H9 (cell line): ENCODE data around the gene ASPG. TPM values are rescaled to one million over a fixed set of nuclear protein-coding genes. Genes with fewer than 3 reads are reported as not detected.

Source experiments
- DNase-seq: peaks from one replicate; pipeline ENCODE4 v3.0.0-alpha.2; 2017
- H2AFZ ChIP-seq: one replicate; pipeline ENCODE4 v1.6.1; 2013; ENCODE audit warnings: mild to moderate bottlenecking, low read length, control low read depth, moderate library complexity
- H2AK5ac ChIP-seq: 2 replicates; pipeline ENCODE4 v1.6.1; 2013; ENCODE audit warnings: low read length, control low read depth, mixed read lengths; ENCODE audit not compliant: insufficient read length
- H2BK120ac ChIP-seq: one replicate; pipeline ENCODE4 v1.6.1; 2013; ENCODE audit warnings: low read depth, mild to moderate bottlenecking, low read length, control low read depth, inconsistent platforms; ENCODE audit not compliant: poor library complexity, severe bottlenecking
- H2BK12ac ChIP-seq: 2 replicates; pipeline ENCODE4 v1.6.1; 2013; ENCODE audit warnings: low read length, control low read depth, mixed read lengths, low read depth; ENCODE audit not compliant: insufficient read length
- H2BK15ac ChIP-seq: 2 replicates; pipeline ENCODE4 v1.6.1; 2013; ENCODE audit warnings: low read depth, low read length, control low read depth
- H2BK20ac ChIP-seq: one replicate; pipeline ENCODE4 v1.6.1; 2013; ENCODE audit warnings: low read depth, mild to moderate bottlenecking, low read length, control low read depth, inconsistent platforms; ENCODE audit not compliant: poor library complexity, severe bottlenecking
- H2BK5ac ChIP-seq: 2 replicates; pipeline ENCODE4 v1.6.1; 2013; ENCODE audit warnings: low read length, control low read depth, mixed read lengths; ENCODE audit not compliant: insufficient read length
- H3K14ac ChIP-seq: 2 replicates; pipeline ENCODE4 v1.6.1; 2013; ENCODE audit warnings: low read length, control low read depth; ENCODE audit not compliant: insufficient read depth
- H3K18ac ChIP-seq: 2 replicates; pipeline ENCODE4 v1.6.1; 2013; ENCODE audit warnings: low read depth, mild to moderate bottlenecking, mixed read lengths, low read length, control low read depth; ENCODE audit not compliant: insufficient read length
- H3K23ac ChIP-seq: 2 replicates; pipeline ENCODE4 v1.6.1; 2013; ENCODE audit warnings: low read length, control low read depth, mixed read lengths, low read depth; ENCODE audit not compliant: insufficient read length
- H3K23me2 ChIP-seq: 2 replicates; pipeline ENCODE4 v1.6.1; 2013; ENCODE audit warnings: low read depth, mild to moderate bottlenecking, mixed read lengths, low read length, control low read depth; ENCODE audit not compliant: insufficient read length, poor library complexity, severe bottlenecking
- H3K27ac ChIP-seq: 2 replicates; pipeline ENCODE4 v1.5.1; 2013; ENCODE audit warnings: low read length, control low read depth, mixed read lengths, low read depth; ENCODE audit not compliant: insufficient read length
- H3K27me3 ChIP-seq: 2 replicates; pipeline ENCODE4 v1.6.1; 2013; ENCODE audit warnings: low read length, control low read depth, inconsistent platforms; ENCODE audit not compliant: insufficient read depth
- H3K4ac ChIP-seq: 2 replicates; pipeline ENCODE4 v1.6.1; 2013; ENCODE audit warnings: low read depth, mild to moderate bottlenecking, control low read depth, inconsistent platforms, low read length, moderate library complexity
- H3K4me1 ChIP-seq: 2 replicates; pipeline ENCODE4 v1.6.1; 2013; ENCODE audit warnings: low read length, control low read depth, inconsistent platforms; ENCODE audit not compliant: insufficient read depth
- H3K4me2 ChIP-seq: 2 replicates; pipeline ENCODE4 v1.6.1; 2013; ENCODE audit warnings: low read length, control low read depth, mixed read lengths; ENCODE audit not compliant: insufficient read length, insufficient read depth
- H3K56ac ChIP-seq: 2 replicates; pipeline ENCODE4 v1.6.1; 2013; ENCODE audit warnings: low read depth, mild to moderate bottlenecking, mixed read lengths, low read length, control low read depth; ENCODE audit not compliant: insufficient read length
- H3K79me1 ChIP-seq: 2 replicates; pipeline ENCODE4 v1.6.1; 2013; ENCODE audit warnings: low read depth, mild to moderate bottlenecking, moderate library complexity, low read length, control low read depth, inconsistent platforms; ENCODE audit not compliant: insufficient read depth, poor library complexity, severe bottlenecking
- H3K79me2 ChIP-seq: 2 replicates; pipeline ENCODE4 v1.6.1; 2013; ENCODE audit warnings: low read length, control low read depth, inconsistent platforms; ENCODE audit not compliant: insufficient read depth
- H3K9ac ChIP-seq: 2 replicates; pipeline ENCODE4 v1.6.1; 2013; ENCODE audit warnings: low read length, control low read depth, mixed read lengths; ENCODE audit not compliant: insufficient read length; ENCODE audit errors: extremely low read depth
- H3K9me3 ChIP-seq: one replicate; pipeline ENCODE4 v1.6.1; 2013; ENCODE audit warnings: low read depth, low read length, inconsistent platforms; ENCODE audit not compliant: control insufficient read depth
- H3T11ph ChIP-seq: one replicate; pipeline ENCODE4 v1.6.1; 2013; ENCODE audit warnings: mild to moderate bottlenecking, low read length, control low read depth, inconsistent platforms
- H4K20me1 ChIP-seq: one replicate; pipeline ENCODE4 v1.6.1; 2013; ENCODE audit not compliant: control insufficient read depth, insufficient read length, insufficient read depth
- H4K5ac ChIP-seq: 2 replicates; pipeline ENCODE4 v1.6.1; 2013; ENCODE audit warnings: low read depth, mild to moderate bottlenecking, mixed read lengths, low read length, control low read depth; ENCODE audit not compliant: insufficient read length
- H4K8ac ChIP-seq: replicated peaks from 2 replicates; pipeline ENCODE4 v1.6.1; 2013; ENCODE audit warnings: low read length, control low read depth, mixed read lengths, low read depth; ENCODE audit not compliant: insufficient read length
- H4K91ac ChIP-seq: 2 replicates; pipeline ENCODE4 v1.6.1; 2013; ENCODE audit warnings: low read depth, mild to moderate bottlenecking, moderate library complexity, mixed read lengths, low read length, control low read depth; ENCODE audit not compliant: insufficient read length
- H3K27ac Mint-ChIP-seq, 3 experiments: 2 replicates in 2 of 3; 3 replicates in 1 of 3; pipeline ENCODE4 v1.8.0; 2020 to 2021; ENCODE audit warnings: mixed read lengths in 3 of 3, mild to moderate bottlenecking in 1 of 3, moderate library complexity in 1 of 3
- H3K27me3 Mint-ChIP-seq: 2 replicates; pipeline ENCODE4 v1.8.0; 2021; ENCODE audit warnings: low read depth, mild to moderate bottlenecking, moderate library complexity, mixed read lengths
- H3K36me3 Mint-ChIP-seq, 3 experiments: 2 replicates in 2 of 3; 3 replicates in 1 of 3; pipeline ENCODE4 v1.8.0; 2020 to 2021; ENCODE audit warnings: low read depth in 3 of 3, mixed read lengths in 3 of 3; ENCODE audit not compliant: insufficient read depth in 1 of 3
- H3K4me1 Mint-ChIP-seq, 2 experiments: 2 replicates each; pipeline ENCODE4 v1.8.0; 2020; ENCODE audit warnings: mixed read lengths in 2 of 2
- H3K4me3 Mint-ChIP-seq, 2 experiments: 2 replicates in 1 of 2; 3 replicates in 1 of 2; pipeline ENCODE4 v1.8.0; 2020 to 2021; ENCODE audit warnings: mild to moderate bottlenecking in 2 of 2, mixed read lengths in 2 of 2, moderate library complexity in 1 of 2
- H3K9me3 Mint-ChIP-seq, 2 experiments: 2 replicates in 1 of 2; 3 replicates in 1 of 2; pipeline ENCODE4 v1.8.0; 2020; ENCODE audit warnings: mild to moderate bottlenecking in 2 of 2, mixed read lengths in 2 of 2, moderate library complexity in 1 of 2
- WGBS: extraction: QIAGEN DNeasy Blood & Tissue Kit; methylation state at CpG from one replicate; pipeline ENCODE4 v1.1.7; 2013; ENCODE audit warnings: missing lambda C conversion rate, low lambda C conversion rate, mixed read lengths; ENCODE audit not compliant: insufficient read length; ENCODE audit errors: extremely low coverage; 5-methylcytosine and 5-hydroxymethylcytosine counted together
- total RNA-seq: library from RNA; stranded (reverse); gene quantifications from 2 replicates; pipeline ENCODE4 v1.2.1, GENCODE V29; 2021
- TF ChIP-seq, protein P1 (sequence below): fragments of 200-600 bp; sonication (generic); conservative IDR thresholded peaks from 3 replicates; pipeline ENCODE4 v1.8.0; 2021; ENCODE audit warnings: antibody characterized with exemption, mild to moderate bottlenecking

Gene ASPG
- total RNA-seq, 1 experiment from 2014 or later: 0.33 TPM

DNA sequence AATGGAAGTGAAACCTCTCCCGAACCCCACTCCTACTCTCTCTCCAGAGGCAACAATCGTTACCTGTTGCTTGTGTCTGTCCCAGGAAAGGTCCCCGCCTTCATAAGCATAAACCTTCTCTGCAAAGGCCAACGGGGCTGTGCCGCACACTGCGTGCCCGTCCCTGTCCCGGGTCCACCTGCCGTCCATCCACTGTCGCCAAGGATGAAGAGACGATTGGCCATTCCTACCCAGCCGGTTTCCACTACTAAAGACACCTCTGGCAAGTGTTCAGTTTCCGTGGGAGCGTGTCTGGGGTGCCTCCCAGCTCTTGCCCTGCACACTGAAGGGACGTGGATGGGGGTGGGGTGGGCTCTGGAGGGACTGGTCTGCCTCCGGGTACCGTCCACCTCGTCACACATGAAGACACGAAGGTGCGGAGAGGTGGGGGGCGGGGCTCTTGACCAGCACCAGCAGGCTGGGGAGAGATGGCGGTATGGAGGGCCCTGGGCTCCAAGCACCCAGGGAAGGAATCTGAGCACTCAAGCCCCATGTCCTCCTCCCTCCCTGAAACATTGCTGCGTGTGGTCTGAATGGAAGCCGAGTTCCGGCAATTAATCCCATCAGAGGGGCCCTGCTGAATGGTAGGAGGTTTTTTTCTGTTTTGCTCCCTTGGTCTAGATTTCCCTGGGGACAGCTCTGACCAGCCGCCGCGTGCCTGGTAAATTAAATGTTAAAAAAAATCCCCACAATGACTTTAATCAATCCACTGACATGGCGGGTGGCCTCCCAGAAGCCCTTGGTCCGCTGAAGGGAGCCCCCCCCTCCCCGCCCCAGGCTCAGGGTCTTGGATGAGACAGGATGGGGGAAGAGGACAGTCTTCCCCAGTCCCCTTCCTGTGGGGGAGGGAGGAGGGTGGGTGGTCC, 48.8 kb downstream of the ASPG start:
- Histone ChIP-seq H3K9ac (no peak overlapping the region), H3K18ac (no peak overlapping the region), H3T11ph (no peak overlapping the region), H3K56ac (no peak overlapping the region), H3K27ac (no peak overlapping the region), H3K23ac (no peak overlapping the region), H4K5ac (no peak overlapping the region), H3K4ac (no peak overlapping the region), H4K20me1 (peaks cover 2% of the 10 kb centered on the region), H3K79me1 (no peaks in the 10 kb centered on the region), H3K4me2 (peak overlapping the region; percentile 53), H3K27me3 (peaks cover 19% of the 10 kb centered on the region), H4K91ac (no peak overlapping the region), H2AK5ac (no peak overlapping the region), H4K8ac (no peak overlapping the region), H3K23me2 (peaks cover 16% of the 10 kb centered on the region), H2BK15ac (no peak overlapping the region), H3K79me2 (no peaks in the 10 kb centered on the region), H2BK120ac (no peak overlapping the region), H2BK5ac (no peak overlapping the region), H3K9me3 (no peaks in the 10 kb centered on the region), H3K4me1 (no peaks in the 10 kb centered on the region), H3K14ac (no peak overlapping the region), H2BK12ac (no peak overlapping the region), H2BK20ac (no peak overlapping the region), H2AFZ (no peak overlapping the region)
- H3K9me3 Mint-ChIP-seq: peaks cover 11 to 12% of the 10 kb centered on the region in 2 experiments
- TF ChIP-seq, protein P1, sequence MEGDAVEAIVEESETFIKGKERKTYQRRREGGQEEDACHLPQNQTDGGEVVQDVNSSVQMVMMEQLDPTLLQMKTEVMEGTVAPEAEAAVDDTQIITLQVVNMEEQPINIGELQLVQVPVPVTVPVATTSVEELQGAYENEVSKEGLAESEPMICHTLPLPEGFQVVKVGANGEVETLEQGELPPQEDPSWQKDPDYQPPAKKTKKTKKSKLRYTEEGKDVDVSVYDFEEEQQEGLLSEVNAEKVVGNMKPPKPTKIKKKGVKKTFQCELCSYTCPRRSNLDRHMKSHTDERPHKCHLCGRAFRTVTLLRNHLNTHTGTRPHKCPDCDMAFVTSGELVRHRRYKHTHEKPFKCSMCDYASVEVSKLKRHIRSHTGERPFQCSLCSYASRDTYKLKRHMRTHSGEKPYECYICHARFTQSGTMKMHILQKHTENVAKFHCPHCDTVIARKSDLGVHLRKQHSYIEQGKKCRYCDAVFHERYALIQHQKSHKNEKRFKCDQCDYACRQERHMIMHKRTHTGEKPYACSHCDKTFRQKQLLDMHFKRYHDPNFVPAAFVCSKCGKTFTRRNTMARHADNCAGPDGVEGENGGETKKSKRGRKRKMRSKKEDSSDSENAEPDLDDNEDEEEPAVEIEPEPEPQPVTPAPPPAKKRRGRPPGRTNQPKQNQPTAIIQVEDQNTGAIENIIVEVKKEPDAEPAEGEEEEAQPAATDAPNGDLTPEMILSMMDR: no peak
- H3K27me3 Mint-ChIP-seq: peaks cover 65% of the 10 kb centered on the region
- H3K27ac Mint-ChIP-seq: no peak overlapping the region
- no CpG with 5 or more reads among the region's 31 CpGs for WGBS
- peaks cover 0 to 10% (median 7%) of the 10 kb centered on the region in 3 experiments; a peak in 3 of 7 replicates for H3K36me3 Mint-ChIP-seq
- no peak overlapping the region; a peak in 1 of 5 replicates for H3K4me3 Mint-ChIP-seq
- H3K4me1 Mint-ChIP-seq: peaks cover 9 to 19% of the 10 kb centered on the region in 2 experiments
- peak; percentile 29 for DNase-seq
